KOPT-K1 (cell line): ENCODE data around the gene F2RL3.
"Not testable (repeated sequence)": the region's sequence is repeated elsewhere in the genome, so short reads cannot be mapped to it uniquely, and the experiment has no call there.

Source experiments
- H3K27ac ChIP-seq: fragments of 200-600 bp; sonication (generic); 2 replicates; pipeline ENCODE4 v1.5.1; 2016; ENCODE audit warnings: antibody characterized with exemption, mild to moderate bottlenecking, low read depth, low read length; ENCODE audit not compliant: poor library complexity, severe bottlenecking
- H3K36me3 ChIP-seq: fragments of 200-600 bp; sonication (generic); 2 replicates; pipeline ENCODE4 v1.5.1; 2017; ENCODE audit warnings: antibody characterized with exemption, mild to moderate bottlenecking, low read length, moderate library complexity; ENCODE audit not compliant: insufficient read depth
- H3K9me3 ChIP-seq: fragments of 200-600 bp; sonication (generic); 2 replicates; pipeline ENCODE4 v1.5.1; 2017; ENCODE audit warnings: antibody characterized with exemption, low read length, mild to moderate bottlenecking; ENCODE audit not compliant: insufficient read depth, poor library complexity, severe bottlenecking

F2RL3 gene

DNA sequence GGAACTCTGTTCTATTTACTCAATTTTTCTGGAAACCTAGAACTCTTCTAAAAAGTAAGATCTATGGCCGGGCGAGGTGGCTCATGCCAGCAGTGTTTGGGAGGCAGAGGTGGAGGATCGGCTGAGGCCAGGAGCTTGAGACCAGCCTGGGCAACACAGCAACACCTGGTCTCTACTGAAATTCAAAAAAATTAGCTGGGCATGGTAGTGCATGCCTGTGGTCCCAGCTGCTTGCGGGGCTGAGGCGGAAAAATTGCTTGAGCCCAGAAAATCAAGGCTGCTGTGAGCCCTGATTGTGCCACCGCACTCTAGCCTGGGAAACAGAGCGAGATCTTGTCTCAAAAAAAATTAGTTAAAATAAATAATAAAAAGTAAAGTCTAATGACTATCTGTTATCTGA lies 28.6 kb downstream of the F2RL3 start:
- Histone ChIP-seq H3K27ac (no peak overlapping the region), H3K9me3 (peaks cover 33% of the 10 kb centered on the region)

DNA sequence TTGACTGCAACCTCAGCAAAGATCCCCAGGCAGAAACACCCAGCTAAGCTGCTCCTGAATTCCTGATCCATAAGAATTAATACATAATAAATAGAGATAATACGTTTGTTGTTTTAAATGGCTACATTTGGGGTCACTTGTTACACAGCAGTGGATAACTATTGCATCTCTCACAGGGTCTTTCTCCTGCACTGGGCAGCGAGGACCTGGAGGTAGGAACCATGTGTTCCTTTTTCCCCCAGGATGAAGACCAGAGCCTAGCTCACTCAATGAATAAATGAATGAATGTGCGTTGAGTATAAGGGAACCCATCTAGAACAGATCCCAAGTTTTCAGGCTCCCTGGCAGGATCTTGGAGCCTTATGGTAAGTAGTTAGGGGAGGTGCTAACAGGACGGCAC lies 30.7 kb downstream of the F2RL3 start:
- Histone ChIP-seq H3K27ac (no peak overlapping the region), H3K9me3 (peaks cover 16% of the 10 kb centered on the region), H3K36me3 (no peaks in the 10 kb centered on the region)

More for the DNA sequence above, 28.6 kb downstream of the F2RL3 start:
- no peaks in the 10 kb centered on the region for H3K36me3 ChIP-seq

DNA sequence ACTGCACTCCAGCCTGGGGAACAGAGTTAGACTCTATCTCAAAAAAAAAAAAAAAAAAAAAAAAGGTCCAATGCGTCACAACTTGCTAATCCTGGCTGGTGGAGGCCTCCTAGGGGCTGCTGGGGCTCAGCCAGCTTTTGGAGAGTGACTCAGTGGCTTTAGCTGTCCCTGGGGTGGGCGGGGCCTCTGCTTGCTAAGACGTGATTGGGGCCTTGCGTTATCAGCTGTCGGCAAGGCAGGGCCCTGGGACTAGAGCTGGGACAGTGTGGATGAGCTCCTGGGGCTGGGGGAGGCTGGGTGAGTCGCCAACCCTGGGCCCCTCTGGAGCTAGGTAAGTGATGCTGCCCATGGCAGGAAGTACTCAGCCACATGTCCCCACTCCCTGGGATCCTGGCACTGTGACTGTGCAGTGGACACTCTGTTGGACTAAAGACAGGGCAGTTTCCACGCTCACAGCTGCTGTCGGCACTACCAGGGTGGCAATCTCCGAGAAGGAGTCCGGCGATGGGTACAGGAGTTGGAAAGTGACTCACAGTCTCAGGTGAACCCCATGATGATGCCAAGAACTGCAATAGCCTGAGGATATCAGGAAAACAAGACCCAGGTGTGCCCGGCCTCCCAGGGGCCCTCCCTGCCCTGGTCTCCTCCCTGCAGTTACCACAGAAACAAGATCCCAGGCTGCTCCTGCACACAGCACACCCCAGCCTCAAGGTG lies 32.2 kb downstream of the F2RL3 start:
- peaks cover 16% of the 10 kb centered on the region for H3K9me3 ChIP-seq
- no peaks in the 10 kb centered on the region for H3K36me3 ChIP-seq
- no peak overlapping the region for H3K27ac ChIP-seq

DNA sequence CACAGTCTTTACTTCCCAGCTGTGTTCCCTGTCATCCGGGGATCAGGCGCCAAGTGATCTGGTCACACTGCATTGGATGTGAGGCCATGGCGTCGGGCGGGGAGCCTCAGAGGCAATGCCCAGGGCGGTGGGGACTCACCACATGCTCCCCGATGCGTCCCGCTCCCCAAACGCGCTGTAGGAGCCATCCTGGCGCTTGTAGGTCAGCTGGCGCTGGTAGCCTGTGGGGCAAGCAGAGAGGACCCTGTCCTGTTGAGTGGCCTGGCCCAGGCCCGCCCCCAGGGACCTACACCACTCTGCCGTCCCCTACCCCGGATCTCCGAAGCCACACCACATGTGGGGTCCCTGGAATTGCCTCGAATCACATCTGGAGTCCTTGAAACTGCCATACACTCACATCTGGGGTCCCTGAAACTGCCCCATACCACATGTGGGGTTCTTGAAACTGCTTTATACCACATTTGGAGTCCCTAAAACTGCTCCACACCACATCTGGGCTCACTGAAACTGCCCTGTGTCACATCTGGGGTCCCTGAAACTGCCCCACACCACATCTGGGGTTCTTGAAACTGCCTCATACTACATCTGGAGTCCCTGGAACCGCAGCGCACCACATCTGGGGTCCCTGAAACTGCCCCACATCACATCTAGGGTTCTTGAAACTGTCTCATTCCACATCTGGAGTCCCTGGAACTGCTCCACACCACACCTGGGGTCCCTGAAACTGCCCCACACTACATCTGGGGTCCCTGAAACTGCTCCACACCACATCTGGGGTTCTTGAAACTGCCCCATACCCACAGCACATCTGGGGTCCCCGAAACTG lies 33.2 kb downstream of the F2RL3 start:
- Histone ChIP-seq H3K27ac (no peak overlapping the region), H3K9me3 (peaks cover 16% of the 10 kb centered on the region), H3K36me3 (no peaks in the 10 kb centered on the region)

DNA sequence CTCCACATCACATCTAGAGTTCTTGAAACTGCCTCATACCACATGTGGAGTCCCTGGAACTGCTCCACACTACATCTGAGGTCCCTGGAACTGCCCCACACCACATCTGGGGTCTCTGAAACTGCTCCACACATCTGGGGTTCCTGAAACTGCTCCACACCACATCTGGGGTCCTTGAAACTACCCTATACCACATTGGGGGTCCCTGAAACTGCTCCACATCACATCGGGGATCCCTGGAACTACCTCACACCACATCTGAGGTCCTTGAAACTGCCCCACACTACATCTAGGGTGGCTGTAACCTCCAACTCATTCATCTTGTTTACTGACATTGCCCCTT lies 33.8 kb downstream of the F2RL3 start:
- Histone ChIP-seq H3K36me3 (no peaks in the 10 kb centered on the region), H3K27ac (no peak overlapping the region), H3K9me3 (peaks cover 17% of the 10 kb centered on the region)

DNA sequence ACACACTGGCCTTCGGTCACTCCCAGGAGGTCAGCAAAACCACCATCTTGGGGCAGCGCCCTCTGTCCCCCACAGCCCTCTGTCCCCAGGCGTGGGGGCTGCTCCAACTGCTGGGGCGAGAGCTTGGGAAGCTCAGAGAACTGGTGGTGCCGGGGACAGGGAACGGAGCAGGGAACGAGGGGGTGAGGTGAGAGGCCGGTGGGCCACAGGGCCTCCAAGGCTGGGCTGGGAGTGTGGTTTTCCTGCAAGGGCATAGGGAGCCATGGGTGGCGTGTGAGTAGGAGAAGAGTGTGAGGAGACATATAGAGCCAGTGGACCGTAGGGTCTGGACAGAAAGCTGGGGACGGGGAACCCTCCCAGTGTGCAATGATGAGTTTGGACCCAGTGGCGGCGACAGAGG lies 34.1 kb downstream of the F2RL3 start:
- Histone ChIP-seq H3K36me3 (no peaks in the 10 kb centered on the region), H3K9me3 (peaks cover 21% of the 10 kb centered on the region), H3K27ac (no peak overlapping the region)

DNA sequence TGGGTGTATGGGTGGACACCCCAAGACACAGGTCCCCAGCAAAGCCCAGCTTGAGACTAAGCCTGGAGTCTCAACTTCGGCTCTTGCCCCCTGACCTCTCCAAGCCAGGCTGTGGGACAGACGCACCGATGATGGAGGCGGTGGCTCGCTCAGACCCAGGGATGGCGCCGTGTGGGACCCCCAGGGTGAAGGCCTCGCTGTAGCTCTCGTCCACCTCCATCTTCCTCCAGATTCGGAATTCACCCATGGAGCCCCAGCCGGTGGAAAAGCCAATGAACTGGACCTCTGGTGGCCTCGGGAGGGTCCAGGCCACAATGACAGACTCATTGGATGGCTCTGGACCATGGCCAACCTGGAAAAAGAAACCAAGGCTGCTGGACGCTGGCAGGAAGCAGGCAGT lies 39.1 kb downstream of the F2RL3 start:
- H3K9me3 ChIP-seq: peaks cover 24% of the 10 kb centered on the region
- H3K27ac ChIP-seq: no peak overlapping the region
- no peaks in the 10 kb centered on the region for H3K36me3 ChIP-seq

DNA sequence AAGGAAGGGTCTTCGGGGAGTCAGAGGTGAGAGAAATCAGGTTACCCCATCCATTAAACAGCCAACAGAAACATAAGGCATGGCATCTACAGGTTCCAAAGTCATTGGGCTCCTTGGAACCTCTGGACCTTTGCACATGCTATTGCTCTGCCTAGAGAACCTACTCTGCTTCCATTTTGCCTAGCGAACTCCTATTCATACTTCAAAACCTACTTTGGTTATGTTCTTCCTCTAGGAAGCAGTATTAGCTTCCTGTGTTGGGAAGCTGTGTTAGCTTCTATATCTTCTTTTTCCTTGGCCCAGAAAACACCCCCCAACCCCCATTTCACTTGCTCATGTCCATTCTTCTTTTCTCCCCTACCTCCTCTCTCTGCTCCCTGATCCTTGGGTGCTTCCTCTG lies 39.6 kb downstream of the F2RL3 start:
- peaks cover 26% of the 10 kb centered on the region for H3K9me3 ChIP-seq
- no peaks in the 10 kb centered on the region for H3K36me3 ChIP-seq
- no peak overlapping the region for H3K27ac ChIP-seq

DNA sequence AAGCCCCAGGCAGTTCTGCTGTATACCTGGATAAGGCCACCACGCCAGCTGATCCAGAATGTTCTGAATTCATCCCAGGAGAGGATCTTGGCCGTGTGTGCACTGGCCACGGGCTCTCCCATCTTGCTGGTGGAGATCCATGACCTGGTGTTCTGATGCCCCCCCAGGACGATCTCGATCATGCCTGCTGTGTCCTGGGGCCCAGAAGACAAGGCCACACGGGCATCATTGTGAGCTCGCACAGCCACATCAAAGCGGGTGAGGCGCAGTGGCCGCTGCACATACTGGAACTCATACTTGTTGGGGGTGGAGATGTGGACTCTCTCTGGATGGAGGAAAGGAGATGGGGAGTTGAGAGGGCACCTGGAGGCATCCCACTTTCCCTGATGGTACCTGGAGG lies 40.1 kb downstream of the F2RL3 start:
- H3K9me3 ChIP-seq: peaks cover 32% of the 10 kb centered on the region
- H3K36me3 ChIP-seq: no peaks in the 10 kb centered on the region

DNA sequence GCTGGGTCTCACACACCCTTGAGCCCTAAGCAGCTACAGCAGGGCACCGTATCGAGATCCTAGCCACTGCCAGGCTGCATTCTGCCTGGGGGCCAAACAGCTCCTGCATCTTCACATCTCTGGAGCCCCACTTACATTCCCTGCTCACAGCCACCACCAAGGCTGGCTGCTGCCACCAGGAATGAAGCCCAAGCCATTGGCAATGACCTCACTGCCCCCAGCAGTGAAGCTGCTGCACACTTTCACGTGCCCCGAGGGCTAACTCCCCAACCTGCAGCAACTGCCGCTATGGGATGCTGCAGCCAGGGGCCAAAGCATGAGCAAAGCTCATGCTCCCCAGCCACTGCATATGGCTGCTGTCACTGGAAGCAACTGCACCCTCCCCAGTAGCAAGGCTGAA lies 42.0 kb downstream of the F2RL3 start:
- H3K9me3 ChIP-seq: peaks cover 39% of the 10 kb centered on the region
- H3K36me3 ChIP-seq: no peaks in the 10 kb centered on the region
- no peak overlapping the region for H3K27ac ChIP-seq

More for the DNA sequence above, 40.1 kb downstream of the F2RL3 start:
- H3K27ac ChIP-seq: no peak overlapping the region

DNA sequence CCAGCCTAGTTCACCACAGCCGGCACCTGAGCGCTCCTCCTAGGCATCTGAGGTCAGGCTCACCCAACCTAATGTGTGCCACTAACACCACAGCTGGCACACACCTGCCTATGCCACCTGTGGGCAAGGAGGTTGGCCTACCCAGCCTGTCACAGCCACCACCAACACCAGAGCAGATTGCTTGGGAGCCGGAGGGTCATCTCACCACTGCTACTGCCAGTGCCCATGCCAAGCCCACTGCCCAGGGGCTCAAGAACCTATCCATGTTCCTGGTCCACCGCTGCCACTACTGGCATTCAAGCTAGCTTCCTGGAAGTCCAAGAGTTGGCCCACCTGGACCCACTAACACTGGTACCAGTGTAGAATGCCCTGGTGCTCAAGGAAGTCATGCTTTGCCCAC lies 42.5 kb downstream of the F2RL3 start:
- H3K9me3 ChIP-seq: peaks cover 39% of the 10 kb centered on the region
- no peak overlapping the region for H3K27ac ChIP-seq

DNA sequence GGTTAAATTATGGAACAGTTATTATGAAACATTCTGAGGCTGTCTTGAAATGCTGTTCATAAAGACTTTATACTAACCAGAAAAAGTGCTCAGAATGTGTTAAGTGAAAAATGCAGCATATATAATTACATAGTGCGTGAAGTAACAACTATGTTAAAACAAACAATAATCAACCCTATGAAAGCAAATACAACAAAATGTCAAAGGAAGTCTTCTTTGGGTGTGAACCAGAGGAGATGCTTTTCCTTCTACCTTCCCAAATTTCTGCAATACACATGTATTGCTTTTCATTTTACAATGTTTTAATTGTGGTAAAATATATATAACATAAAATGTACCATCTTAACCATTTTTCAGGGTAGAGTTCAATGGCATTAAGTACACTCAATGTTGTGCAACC lies 45.7 kb downstream of the F2RL3 start:
- H3K27ac ChIP-seq: no peak overlapping the region

More for the DNA sequence above, 42.5 kb downstream of the F2RL3 start:
- no peaks in the 10 kb centered on the region for H3K36me3 ChIP-seq

DNA sequence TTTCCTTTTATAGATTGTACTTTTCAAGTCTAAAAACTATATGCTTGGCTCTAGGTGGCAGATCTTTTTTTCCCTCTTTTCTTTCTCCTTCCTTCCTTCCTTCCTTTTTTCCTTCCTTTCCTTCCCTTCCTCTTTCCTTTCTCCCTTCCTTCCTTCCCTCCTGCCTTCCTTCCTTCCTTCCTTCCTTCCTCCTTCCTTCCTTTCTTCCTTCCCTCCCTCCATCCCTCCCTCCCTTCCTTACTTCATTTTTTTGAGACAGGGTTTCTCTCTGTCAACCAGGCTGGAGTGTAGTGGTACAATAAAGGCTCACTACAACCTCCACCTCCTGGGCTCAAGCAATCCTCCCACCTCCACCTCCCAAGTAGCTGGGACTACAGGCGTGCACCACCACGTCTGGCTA lies 48.1 kb downstream of the F2RL3 start:
- peaks cover 25% of the 10 kb centered on the region for H3K9me3 ChIP-seq
- H3K36me3 ChIP-seq: no peaks in the 10 kb centered on the region
- H3K27ac ChIP-seq: no peak overlapping the region

More for the DNA sequence above, 45.7 kb downstream of the F2RL3 start:
- H3K9me3 ChIP-seq: peaks cover 25% of the 10 kb centered on the region
- H3K36me3 ChIP-seq: no peaks in the 10 kb centered on the region

DNA sequence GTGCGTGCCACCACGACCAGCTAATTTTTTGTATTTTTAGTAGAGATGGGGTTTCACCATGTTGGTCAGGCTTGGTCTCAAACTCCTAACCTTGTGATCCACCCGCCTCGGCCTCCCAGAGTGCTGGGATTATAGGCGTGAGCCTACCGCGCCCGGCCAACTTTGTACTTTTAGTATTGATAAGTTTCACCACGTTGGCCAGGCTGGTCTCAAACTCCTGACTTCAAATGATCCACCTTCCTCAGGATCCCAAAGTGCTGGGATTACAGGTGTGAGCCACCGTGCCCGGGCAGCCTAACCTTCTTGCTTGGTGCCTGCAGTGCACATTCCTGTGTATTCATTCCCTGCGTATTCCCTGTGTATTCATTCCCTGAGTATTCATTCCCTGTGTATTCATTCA lies 49.0 kb downstream of the F2RL3 start:
- H3K9me3 ChIP-seq: peaks cover 25% of the 10 kb centered on the region
- H3K27ac ChIP-seq, H3K36me3 ChIP-seq: not testable (repeated sequence)

DNA sequence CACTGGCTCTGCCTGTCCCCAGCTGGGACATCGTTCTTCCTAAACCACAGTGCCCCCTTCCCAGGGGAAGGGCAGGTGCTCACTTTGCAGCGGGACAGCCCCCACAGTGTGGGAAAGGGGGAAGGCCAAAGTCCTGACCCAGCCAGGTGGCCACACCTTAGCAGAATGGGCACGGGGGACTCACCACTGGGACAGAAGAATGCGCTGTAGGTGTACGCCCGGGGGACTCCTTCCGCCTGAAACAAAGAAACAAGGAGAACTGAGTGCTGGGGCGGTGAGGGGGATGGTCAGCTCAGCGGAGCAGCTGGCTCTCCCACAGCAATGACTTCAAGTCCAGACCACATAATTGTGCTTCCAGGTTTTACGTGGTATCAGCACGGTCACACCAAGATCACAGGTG lies 49.4 kb downstream of the F2RL3 start:
- H3K36me3 ChIP-seq: no peaks in the 10 kb centered on the region
- H3K9me3 ChIP-seq: peaks cover 24% of the 10 kb centered on the region
- no peak overlapping the region for H3K27ac ChIP-seq

DNA sequence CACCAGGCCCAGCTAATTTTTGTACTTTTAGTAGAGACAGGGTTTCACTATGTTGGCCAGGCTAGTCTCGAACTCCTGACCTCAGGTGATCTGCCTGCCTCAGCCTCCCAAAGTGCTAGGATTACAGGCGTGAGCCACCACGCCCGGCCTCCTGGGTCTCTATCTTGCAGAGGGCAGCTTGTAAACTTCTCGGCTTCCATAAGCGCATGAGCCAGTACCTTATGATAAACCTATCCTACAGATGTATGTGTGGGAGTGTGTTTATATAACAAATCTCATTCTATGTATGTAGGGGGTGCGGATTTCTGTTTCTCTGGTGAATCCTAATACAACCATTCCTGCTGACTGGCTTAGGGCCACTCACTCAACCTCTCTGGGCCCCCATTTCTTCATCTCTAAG lies 51.3 kb downstream of the F2RL3 start:
- H3K36me3 ChIP-seq, H3K27ac ChIP-seq, H3K9me3 ChIP-seq: not testable (repeated sequence)
